Stimulated activated CD8-positive, alpha-beta memory T cell treated with anti-CD3 and anti-CD28 coated beads, Interleukin-2, amount 100 ng/mL, for 48 hours (primary cell): Measurements from ENCODE around the gene RNF144B.
"Not testable (repeated sequence)": the region's sequence is repeated elsewhere in the genome, so short reads cannot be mapped to it uniquely, and the experiment has no call there.

Experiments used
- DNase-seq, 2 donors: peaks; one replicate each; pipeline ENCODE4 v3.0.0-alpha.2; 2020; ENCODE audit warnings: low read depth in 2 of 2

The RNF144B gene

DNA sequence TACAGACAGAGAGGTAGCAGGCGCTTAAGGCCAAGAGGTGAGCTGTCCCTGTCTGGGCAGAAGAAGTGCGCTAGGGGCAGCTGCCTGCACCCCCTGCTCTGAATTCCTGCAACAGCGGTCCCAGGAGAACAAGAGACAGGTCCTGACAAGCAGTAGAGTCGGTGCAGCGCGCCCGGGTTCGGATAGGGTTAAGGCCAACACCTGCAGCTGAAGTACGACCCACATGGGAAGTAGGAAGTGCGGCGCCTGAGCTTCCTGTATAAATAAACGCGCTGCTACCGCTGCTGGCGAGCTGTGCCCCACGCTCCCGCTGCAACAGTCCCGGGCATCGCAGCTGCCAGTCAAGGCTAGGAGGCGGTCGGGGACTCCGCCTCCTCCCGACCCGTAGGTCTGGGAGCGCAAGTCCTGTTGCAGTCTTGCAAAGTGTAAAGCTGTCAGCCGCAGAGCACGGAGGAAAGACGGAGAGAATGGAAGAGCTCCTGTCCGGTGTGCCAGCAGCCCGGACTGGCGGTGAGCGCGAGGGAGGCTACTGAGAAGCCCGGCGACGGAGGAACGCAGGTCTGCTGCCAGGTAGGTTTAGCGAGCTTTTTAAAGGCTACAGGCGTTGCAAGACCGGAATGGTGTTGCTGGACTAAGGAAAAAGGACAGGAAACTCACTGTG is at the start of gene RNF144B:
TSS of gene RNF144B (plus strand) at position 290 of the 661 bp plus-strand sequence. CDS start 12,185 bp downstream, outside the sequence.
- DNase-seq = peak; percentile 46 to 55

DNA sequence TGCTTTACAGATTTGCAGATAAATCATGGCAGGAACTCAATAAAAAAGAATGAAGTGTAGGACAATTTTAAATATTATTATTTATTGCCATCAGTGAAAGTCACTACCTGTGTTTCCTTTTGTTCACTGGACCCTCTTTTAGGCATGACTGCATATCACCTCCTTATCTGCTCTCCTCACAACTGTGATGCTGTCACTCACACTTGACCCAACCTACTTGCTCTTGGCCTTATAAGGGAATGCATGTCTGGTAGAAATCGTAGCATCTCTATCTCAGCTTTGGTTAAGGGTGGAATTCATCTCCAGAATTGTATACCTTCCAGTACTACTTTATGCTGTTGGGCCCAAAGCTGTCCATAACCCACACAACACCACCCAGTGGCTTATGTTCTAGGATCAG is 47.6 kb upstream of the RNF144B start:
- DNase-seq = no peak

DNA sequence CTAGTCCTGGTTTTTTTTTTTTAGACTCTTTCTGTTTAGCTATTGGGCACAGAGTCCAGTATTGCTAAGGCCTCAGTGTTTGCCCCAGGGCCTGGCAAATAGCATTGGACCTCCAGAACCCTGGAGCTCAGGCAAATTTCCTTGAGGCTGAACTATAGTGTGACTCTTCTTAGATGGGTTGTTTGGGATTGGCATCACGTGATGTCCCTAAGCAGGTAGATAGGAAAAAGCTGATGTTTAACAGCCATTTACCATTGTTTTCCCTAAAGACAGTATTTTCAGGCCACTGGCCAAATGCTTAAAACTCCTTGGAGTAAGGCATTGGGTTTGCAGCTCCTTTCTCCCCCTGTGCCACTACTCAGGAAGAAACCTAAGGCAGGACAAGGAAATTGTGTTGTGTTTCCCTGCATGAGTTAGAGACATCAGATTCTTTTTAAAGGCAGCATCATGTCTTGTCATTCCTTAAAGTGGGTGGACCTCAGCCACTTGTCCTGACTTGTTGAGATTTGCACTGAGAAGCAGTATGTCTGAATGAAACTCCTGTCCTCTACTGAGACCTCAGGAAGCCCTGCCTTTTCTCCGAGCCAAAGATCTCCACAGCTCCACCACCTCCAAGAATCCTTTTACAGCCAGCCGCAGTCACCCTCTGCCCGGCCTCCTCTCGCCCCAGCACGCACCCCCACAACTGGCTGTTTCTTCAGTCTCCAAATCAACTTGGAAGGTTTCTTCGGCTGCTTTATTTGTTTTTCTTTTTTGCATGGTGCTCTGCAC is 46.2 kb upstream of the RNF144B start:
- DNase-seq = no peak

DNA sequence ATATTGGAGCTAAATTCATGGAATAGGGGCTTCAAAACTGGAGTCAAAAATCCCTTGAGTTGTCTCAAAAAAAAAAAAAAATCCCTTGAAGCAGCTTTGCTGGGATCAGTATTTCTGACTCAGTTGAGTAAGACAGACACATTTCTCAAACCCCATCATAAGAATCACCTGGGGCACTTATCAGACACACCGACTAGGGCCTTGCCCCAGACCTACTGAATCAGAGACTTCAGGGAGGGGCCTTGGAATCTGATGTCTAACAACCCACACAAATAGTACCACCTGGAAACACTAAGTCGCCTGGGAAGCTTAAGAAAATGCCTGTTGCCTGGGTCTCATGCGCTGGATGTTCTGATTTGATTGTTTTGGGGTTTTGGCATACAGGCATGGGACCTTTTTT is 44.9 kb upstream of the RNF144B start:
- no peak for DNase-seq

DNA sequence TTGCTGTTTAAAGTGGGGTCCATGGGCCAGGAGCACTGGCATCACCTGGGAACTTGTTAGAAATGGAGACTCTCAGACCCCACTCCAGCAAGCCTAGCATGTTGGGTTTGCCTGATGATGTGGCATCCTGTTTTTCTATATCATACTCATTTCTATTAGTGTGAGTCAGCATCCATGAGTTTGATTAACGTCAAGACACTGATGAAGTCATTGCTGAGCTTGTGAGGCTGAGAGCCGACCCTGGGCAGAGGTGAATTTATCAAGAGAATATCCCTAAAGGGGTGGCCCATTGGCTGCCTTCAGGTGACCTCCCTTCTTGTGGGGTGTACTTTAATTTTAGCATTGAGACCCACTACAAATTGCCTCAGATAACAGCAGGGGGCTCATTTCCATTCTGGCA is 43.4 kb upstream of the RNF144B start:
- no peak for DNase-seq

DNA sequence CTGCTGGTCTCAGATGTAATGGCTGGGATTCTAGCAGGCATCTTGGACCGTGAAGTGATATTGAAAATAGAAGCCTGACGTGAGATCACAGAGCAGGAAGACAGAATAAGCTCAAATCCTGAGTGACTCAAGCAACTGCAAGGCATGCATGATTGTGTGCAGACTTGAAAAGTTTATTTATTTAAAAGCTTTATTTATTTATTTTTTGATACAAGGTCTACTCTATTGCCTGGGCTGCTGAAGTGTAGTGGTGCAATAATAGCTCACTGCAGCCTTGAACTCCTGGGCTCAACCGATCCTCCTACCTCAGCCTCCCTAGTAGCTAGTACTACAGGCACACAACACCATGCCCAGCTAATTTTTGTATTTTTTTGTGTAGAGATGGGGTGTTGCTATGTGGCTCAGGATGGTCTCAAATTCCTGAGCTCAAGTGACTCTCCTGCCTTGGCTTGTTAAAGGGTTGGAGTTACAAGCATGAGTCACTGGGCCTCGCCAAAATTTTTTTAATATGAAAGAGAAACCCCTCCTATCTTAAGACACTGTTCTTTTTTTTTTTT is 40.1 kb upstream of the RNF144B start:
- no peak for DNase-seq

DNA sequence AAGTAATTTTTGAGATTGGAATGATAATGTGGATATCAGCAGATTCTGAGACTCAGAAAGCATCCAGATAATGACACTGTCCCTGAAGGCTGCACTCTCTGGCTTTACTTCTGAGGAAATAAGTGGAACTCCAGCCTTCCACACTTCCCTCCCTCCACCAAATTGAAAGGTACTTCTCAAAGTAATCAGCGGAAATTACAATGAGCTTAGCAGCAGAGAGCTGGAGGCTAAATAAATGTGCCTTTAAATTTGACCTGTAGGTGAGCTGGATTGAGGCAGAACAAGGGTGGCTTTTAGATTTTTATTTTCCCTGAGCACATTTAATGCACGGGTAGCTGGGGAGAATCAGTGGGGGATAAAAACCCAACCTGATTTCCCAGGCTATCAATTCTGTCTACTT is 39.3 kb upstream of the RNF144B start:
- DNase-seq = no peak

DNA sequence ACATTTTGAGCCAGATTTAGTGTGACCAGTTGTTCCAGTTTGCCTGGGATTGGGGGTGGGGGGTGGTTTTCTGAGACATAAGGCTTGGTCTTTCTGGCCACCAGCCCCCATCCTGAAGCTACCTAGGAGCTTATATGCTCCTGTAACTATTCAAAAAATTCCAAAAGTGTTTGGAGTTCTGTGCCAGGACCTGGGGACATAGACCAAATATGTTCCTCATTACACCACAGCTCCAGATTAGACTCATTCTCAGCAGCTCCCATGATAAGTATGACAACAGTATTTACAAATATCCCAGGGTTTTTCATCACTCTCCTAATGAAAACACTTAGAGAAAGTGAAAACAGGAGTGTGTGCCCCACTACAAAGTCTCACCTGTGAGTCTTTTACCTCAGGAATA is 37.8 kb upstream of the RNF144B start:
- DNase-seq = no peak

DNA sequence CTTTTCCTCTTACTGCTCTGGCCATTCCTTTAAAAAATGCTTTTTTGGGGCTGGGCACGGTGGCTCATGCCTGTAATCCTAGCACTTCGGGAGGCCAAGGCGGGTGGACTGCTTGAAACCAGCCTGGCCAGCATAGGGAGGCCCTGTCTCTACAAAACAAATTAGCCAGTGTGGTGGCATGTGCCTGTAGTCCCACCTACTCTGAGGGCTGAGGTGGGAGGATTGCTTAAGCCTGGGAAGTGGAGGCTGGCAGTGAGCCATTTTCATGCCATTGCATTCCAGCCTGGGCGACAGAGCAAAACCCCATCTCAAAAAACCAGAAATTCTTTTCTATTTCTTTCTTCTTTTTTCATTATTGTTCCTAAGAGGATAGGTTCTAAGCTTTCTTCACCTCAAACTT is 36.9 kb upstream of the RNF144B start:
- no peak for DNase-seq

DNA sequence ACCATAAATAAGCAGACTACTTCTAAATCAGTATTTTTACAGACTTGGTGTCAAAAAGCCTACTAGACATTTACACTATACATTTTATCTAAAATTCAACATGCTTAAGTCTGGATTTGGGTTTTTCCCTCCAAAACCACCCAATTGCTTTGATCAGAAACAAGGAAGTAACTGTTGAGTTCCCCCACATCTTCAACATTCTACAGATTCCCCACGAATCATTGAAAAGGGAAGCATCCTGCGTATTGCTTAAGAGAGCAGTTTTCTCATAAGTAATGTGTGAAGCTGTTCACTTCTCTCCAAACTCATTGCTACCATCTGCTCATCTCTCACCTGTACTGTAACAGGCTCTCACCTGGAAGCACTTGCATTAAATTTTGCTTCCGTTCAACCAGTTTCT is 36.4 kb upstream of the RNF144B start:
- DNase-seq = no peak

DNA sequence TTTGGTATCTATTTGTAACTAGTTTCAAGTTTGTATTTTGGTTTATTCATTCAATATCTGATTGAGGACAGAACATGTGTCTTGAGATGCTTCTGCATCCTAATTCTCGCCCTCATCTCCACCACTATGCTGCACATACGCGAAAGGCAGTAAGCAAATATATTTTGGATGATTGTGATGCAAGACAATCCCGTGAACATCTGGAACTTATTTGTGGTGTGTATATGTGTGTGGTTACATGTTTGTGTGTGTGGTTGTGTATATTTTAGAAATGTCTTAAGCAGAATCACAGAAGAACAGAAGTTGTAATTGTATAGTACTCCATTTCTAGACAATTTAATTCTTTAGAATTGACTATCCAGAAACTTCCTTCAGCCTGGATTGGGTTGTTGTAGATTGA is 35.1 kb upstream of the RNF144B start:
- DNase-seq = no peak

DNA sequence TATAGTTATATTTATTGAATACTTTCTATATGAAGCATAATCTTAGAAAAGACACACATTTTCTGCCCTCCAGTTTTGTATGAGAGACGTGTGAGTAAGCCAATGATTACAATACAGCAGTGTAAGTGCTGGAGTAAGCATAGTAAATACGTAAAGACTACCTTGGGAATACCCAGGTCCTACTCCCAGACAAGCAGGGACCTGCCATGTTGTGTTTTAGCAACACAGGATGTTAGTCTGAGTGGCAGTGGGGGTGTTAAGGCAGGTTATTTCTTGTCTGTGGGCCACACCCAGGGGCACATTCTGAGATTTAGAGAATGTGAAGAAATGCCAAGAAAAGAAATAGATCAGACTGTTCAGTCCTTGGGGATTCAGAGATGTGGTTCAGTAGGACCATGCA is 34.3 kb upstream of the RNF144B start:
- no peak for DNase-seq

DNA sequence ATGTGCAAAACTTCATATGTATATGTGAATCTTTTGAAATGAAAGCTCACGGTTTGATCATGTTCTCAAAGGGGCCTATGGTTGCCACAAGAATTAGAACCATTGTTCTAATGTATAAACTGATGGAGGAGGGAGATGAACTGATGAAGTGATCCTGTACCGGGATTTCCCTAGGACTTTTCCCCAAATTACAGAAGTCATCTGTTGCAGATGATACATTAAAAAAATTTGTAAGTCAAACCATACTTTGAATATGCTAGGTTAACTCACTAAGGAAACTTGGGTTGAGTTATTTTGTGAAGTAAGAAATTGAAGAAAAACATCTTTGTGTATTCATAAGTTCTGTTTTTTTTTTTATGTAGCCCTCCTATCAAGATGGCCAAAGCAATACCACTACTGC is 33.9 kb upstream of the RNF144B start:
- no peak for DNase-seq

DNA sequence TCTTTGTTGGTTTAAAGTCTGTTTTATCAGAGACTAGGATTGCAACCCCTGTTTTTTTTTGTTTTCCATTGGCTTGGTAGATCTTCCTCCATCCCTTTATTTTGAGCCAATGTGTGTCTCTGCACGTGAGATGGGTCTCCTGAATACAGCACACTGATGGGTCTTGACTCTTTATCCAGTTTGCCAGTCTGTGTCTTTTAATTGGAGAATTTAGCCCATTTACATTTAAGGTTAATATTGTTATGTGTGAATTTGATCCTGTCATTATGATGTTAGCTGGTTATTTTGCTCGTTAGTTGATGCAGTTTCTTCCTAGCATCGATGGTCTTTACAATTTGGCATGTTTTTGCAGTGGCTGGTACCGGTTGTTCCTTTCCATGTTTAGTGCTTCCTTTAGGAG is 29.6 kb upstream of the RNF144B start:
- DNase-seq = not testable (repeated sequence)

DNA sequence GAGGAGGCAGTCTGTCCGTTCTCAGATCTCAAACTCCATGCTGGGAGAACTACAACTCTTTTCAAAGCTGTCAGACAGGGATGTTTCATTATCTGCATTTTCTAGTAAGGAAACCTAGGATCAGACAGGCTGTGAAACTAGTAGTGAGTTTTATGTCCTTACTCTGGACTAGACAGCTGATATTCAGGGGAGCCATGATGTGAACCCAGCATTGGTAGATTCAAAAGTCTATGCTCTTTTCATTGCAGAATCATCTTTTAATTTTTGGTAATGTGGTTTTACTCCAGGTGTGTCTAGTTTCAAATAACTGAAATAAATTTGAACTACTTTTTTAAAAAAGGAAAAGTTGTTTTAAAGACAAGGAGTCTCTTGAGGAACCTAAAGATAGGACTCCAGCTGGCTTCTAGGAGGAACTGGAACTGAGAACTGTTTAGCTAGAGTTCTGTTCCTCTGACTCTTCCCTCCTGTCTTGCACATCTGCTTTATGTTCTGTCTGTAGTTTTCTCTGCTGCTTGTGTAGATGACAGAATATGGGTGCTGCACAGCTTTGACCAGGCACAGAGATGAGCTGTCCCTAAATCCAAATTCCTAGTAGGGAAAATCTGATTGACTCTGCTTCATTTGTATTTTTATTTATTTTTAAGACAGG is 27.8 kb upstream of the RNF144B start:
- no peak for DNase-seq

DNA sequence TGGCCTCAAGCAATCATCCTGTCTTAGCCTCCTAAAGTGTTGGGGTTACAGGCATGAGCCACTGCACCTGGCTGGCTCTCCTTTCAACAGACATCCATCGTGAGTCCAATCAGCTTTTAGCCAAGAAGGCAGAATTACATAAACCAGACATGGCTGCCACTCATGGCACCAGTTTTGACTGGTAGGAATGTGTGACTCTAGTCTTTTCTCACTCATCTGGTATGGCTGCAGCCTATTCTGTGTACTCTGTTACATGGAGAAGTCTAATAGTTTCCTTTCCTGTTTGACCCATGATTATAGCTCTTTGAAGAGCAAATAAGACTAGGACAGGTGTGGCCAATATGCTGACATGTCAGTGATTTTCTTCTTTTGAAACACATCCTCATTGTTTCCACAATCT is 27.0 kb upstream of the RNF144B start:
- no peak for DNase-seq

DNA sequence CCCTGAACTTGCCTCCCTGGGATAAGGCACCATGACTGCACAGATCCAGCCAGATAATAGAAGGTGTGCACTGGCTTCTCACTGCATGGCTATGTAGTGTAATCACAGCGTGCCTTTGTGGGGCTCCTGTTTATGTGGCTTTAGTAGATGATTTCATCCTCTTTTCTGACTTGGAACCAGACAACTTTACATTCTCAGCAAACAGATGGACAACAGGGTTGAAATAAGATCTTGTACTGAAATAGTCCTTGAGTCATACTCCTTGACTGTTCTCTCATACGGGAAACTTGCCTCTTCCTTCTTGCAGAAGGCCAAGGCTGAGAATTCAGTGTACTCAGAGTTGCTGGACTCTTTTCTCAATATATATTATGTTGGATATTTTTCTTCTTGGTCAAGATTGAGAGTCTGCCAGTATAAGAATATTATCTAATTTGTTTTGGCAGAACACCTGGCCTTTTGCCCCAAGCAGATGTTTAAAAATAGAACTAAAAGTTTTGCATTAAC is 25.0 kb upstream of the RNF144B start:
- DNase-seq = no peak

DNA sequence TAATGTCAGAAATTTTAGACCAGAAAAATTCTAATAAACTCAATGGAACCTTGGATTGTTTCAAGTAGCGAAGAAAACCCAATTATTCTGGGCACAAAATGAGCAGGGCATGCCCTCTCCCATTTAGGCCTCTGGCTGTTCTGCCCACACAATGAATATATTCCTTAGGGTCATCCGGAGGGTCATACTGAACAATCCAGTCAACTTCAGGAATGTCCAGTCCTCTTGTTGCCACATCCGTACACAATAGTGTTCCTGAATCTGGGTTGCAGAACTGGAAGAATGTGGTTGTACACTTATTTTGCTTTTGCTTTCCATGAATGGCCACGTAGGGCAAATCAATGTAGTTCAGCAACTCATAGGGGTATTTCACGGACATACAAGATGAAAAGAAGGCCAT is 23.4 kb upstream of the RNF144B start:
- DNase-seq = no peak

DNA sequence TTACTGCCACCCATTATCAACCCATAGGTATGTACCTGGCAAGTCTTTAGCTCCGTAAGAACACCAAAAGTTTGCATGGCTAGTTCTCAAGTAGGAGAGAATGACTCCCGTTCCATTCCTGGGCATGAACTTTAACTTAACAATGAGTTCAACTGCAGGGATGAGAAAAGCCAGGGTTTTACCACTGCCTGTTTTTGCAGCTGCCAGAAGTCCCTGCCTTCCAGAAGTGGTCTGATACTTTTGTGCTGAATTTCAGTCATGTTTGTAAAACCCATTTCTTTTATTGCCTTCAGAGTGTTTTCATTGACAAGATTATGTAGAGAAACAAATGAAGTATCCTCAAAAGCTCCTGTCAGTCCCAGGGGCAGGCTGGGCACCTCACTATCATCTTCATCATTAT is 22.6 kb upstream of the RNF144B start:
- not testable (repeated sequence) for DNase-seq

DNA sequence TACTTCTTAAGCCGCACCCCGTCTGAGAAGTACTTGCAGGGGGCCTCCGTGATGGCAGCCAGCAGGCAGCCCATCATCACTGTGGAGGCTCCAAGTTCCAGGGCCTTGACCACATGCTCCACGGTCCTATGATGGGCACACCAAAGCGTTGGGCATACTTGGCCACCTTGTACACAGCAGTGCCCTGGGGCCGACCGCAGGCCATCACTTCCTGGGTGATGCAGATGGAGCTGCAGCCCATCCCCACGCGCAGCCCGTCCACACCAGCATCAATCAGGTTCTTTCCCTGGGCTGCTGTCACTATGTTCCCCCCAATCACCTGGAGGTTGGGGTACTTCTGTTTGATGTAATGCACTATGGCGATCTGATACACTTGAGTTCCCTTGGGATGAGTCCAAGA is 19.8 kb upstream of the RNF144B start:
- DNase-seq = no peak

DNA sequence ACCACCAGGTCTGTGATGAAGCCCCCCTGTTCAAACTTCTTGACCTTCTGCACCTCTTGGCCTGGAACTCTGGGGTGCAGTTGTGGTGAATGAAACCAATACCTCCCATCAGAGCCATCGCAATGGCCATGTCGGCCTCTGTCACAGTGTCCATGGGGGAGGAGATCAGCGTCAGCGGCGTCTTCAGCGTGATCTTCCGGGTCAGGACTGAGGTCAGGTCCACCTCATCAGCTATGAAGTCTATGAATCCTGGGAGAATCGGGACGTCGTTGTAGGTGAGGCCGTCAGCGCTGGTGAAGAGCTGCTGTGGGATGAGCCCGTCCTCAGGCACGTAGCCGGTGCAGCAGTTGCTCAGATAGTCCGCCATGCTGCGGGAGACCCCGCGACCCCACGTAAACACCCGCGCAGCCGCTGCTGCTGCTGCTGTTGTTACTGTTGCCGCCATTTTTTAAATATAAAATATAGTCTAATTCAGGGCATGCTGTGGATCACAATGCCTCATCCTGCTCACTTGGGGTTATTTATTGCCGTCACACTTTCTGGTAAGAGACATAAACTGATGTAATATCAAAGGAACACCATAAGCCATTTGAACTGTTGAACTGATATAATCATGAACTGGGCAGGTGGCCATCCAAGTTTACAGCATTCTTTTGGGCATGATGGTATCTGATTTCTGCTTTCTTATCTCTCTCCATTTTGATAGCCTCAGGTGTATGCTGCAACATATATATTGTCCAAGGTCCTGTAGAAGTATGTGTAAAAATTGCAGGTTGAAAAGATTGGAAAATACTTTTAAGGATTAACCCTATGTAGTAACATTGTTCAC is 18.7 kb upstream of the RNF144B start:
- no peak for DNase-seq

DNA sequence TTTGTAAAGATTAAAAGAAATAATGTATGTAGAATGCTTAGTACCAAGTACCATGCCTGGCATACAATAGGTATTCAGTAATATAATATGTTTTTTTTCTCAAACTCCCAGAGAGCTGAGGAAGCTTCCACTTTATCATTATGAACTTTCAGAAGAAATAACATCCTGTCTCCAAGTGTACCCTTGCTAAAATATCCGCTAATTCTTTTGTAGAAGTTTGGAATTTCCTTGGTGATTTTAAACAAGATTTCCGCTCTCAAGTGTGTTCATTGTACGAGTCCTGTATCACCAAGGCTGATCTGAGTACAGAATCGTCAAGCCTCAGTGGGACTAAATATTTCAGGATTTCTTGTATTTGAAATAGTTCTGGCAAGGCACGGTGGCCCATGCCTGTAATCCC is 16.1 kb upstream of the RNF144B start:
- DNase-seq = no peak
